ENCODE results near the gene PALLD.

Gene PALLD

GRCh38 chr4:168677063-168677462 is 180.2 kb downstream of the PALLD start:
- TF ChIP-seq ZNF623 (tag by site-specific recombination; IDR thresholded peaks at IDR 0.05) (no peak), MZF1 (tag by site-specific recombination; IDR thresholded peaks at IDR 0.05; ENCODE audit: borderline replicate concordance) (no peak), ZNF776 (tag by site-specific recombination; IDR thresholded peaks at IDR 0.05; ENCODE audit: borderline replicate concordance) (no peak), ZNF311 (tag by site-specific recombination; IDR thresholded peaks at IDR 0.05; ENCODE audit: borderline replicate concordance) (no peak), ZSCAN18 (tag by site-specific recombination; IDR thresholded peaks at IDR 0.05) (no peak), CTCF (tag by site-specific recombination; IDR thresholded peaks at IDR 0.05) (no peak), ZNF362 (tag by site-specific recombination; IDR thresholded peaks at IDR 0.05) (no peak), TCF7L2 (IDR thresholded peaks at IDR 0.05; ENCODE audit: borderline replicate concordance, low read depth, low read length) (no peak)
- CTCF ChIA-PET: no interaction called here
- Histone ChIP-seq H3K27ac (ENCODE audit: extremely low read depth, low read depth, low read length) (no peak overlapping the region), H3K9me3 (ENCODE audit: control insufficient read depth, insufficient read depth, low read depth, low read length) (no peaks in the 10 kb centered on the region), H3K36me3 (ENCODE audit: control insufficient read depth in 2 of 2, insufficient read depth in 1 of 2, low read length in 2 of 2) (peaks cover 0 to 3% of the 10 kb centered on the region in 2 experiments; a peak in 1 of 3 replicates), H3K4me3 (ENCODE audit: low read depth, low read length) (no peak overlapping the region), H3K4me1 (ENCODE audit: control insufficient read depth, insufficient read depth, low read length) (peaks cover 10% of the 10 kb centered on the region)
- POLR2A ChIA-PET: no interaction called here

GRCh38 chr4:168677879-168678278 is 181.0 kb downstream of the PALLD start:
- no peak overlapping the region for H3K27ac ChIP-seq (ENCODE audit: extremely low read depth, low read depth, low read length)
- ChIA-PET POLR2A (no interaction called here), CTCF (no interaction called here)
- peaks cover 0 to 3% of the 10 kb centered on the region in 2 experiments; a peak in 1 of 3 replicates for H3K36me3 ChIP-seq (ENCODE audit: control insufficient read depth in 2 of 2, insufficient read depth in 1 of 2, low read length in 2 of 2)
- no peak overlapping the region for H3K4me3 ChIP-seq (ENCODE audit: low read depth, low read length)
- TF ChIP-seq RBAK (tag by site-specific recombination; IDR thresholded peaks at IDR 0.05): no peak
- TF ChIP-seq FEZF1 (tag by site-specific recombination; IDR thresholded peaks at IDR 0.05): no peak
- no peaks in the 10 kb centered on the region for H3K9me3 ChIP-seq (ENCODE audit: control insufficient read depth, insufficient read depth, low read depth, low read length)
- H3K4me1 ChIP-seq (ENCODE audit: control insufficient read depth, insufficient read depth, low read length): peaks cover 10% of the 10 kb centered on the region

GRCh38 chr4:168678751-168679366 is 182.0 kb downstream of the PALLD start:
- Histone ChIP-seq H3K36me3 (ENCODE audit: control insufficient read depth in 2 of 2, insufficient read depth in 1 of 2, low read length in 2 of 2) (peaks cover 0 to 7% of the 10 kb centered on the region in 2 experiments; a peak in 1 of 3 replicates), H3K9me3 (ENCODE audit: control insufficient read depth, insufficient read depth, low read depth, low read length) (no peaks in the 10 kb centered on the region), H3K4me3 (ENCODE audit: low read depth, low read length) (no peak overlapping the region), H3K27ac (ENCODE audit: extremely low read depth, low read depth, low read length) (no peak overlapping the region), H3K4me1 (ENCODE audit: control insufficient read depth, insufficient read depth, low read length) (peaks cover 10% of the 10 kb centered on the region)
- CTCF ChIA-PET: interaction anchor here (0.6 kb wide), 1 partner anchor 49 kb away, joined by 3 read pairs; no protein-coding TSS in a partner anchor
- POLR2A ChIA-PET: no interaction called here
- TF ChIP-seq ZFHX2 (tag by site-specific recombination; conservative IDR thresholded peaks at IDR 0.05) (peak; percentile 96), FEZF1 (tag by site-specific recombination; IDR thresholded peaks at IDR 0.05) (no peak), KLF9 (tag by site-specific recombination; IDR thresholded peaks at IDR 0.05; ENCODE audit: low read depth) (peak; percentile 66), ZNF18 (tag by site-specific recombination; IDR thresholded peaks at IDR 0.05) (peak; percentile 56; the same call in 1 of the 2 replicates), EGR2 (tag by site-specific recombination; IDR thresholded peaks at IDR 0.05; ENCODE audit: low read depth) (peak; percentile 91)

Data from HEK293 (cell line).